PC-9 (cell line): Measurements from ENCODE around the gene ZFR. TPM values are rescaled to one million over a fixed set of nuclear protein-coding genes. Genes with fewer than 3 reads are reported as not detected.

Experiments
- BruUV-seq: library from RNA; stranded (reverse); fragments of 400-500 nt; replicated peaks from 2 replicates; lab custom pipeline; 2021; lab: Mats Ljungman, UMichigan
- CTCF ChIA-PET: fragments of 300-600 bp; sonication (Branson Sonifier 250); formaldehyde crosslinking; loops from one replicate; lab custom pipeline; 2022; ENCODE audit warnings: antibody characterized with exemption; lab: Charles Lee
- POLR2A ChIA-PET: fragments of 300-600 bp; sonication (Branson Sonifier 250); formaldehyde crosslinking; loops from one replicate; lab custom pipeline; 2022; ENCODE audit warnings: antibody characterized with exemption; ENCODE audit not compliant: unreplicated experiment; lab: Charles Lee
- DNase-seq, 2 experiments: peaks; one replicate each; pipeline versions ENCODE4 v3.0.0 to v3.0.0-alpha.2; 2015 to 2022; ENCODE audit warnings: mixed read lengths in 1 of 2
- H2AFZ ChIP-seq: fragments of 200-600 bp; sonication (generic); 2 replicates; pipeline ENCODE4 v1.8.1; 2017; ENCODE audit warnings: antibody characterized with exemption
- H3F3A ChIP-seq: fragments of 200-600 bp; sonication (generic); 2 replicates; pipeline ENCODE4 v1.8.1; 2017; ENCODE audit warnings: antibody characterized with exemption, mild to moderate bottlenecking, low read depth; ENCODE audit not compliant: insufficient read depth
- H3K27ac ChIP-seq: fragments of 200-600 bp; sonication (generic); 2 replicates; pipeline ENCODE4 v1.6.1; 2016; ENCODE audit warnings: mixed run types
- H3K27me3 ChIP-seq: fragments of 200-600 bp; sonication (generic); 2 replicates; pipeline ENCODE4 v1.6.1; 2016; ENCODE audit warnings: low read depth, mixed run types; ENCODE audit not compliant: insufficient read depth
- H3K36me3 ChIP-seq: fragments of 200-600 bp; sonication (generic); 2 replicates; pipeline ENCODE4 v1.6.1; 2016; ENCODE audit warnings: low read depth, mixed run types
- H3K4me1 ChIP-seq: fragments of 200-600 bp; sonication (generic); replicated peaks from 2 replicates; pipeline ENCODE4 v1.6.1; 2016; ENCODE audit warnings: mixed run types; ENCODE audit not compliant: insufficient read depth
- H3K4me2 ChIP-seq: fragments of 200-600 bp; sonication (generic); 2 replicates; pipeline ENCODE4 v1.6.1; 2017; ENCODE audit warnings: mixed run types
- H3K4me3 ChIP-seq: fragments of 200-600 bp; sonication (generic); 2 replicates; pipeline ENCODE4 v1.6.1; 2016; ENCODE audit warnings: mixed run types
- H3K79me2 ChIP-seq: fragments of 200-600 bp; sonication (generic); 2 replicates; pipeline ENCODE4 v1.6.1; 2017; ENCODE audit warnings: low read depth, mixed run types
- H3K9me2 ChIP-seq: fragments of 200-600 bp; sonication (generic); 2 replicates; pipeline ENCODE4 v1.8.1; 2017; ENCODE audit warnings: mild to moderate bottlenecking; ENCODE audit not compliant: insufficient read depth
- H3K9me3 ChIP-seq: fragments of 200-600 bp; sonication (generic); 2 replicates; pipeline ENCODE4 v1.8.1; 2016; ENCODE audit warnings: low read depth; ENCODE audit not compliant: insufficient read depth
- H4K20me1 ChIP-seq: fragments of 200-600 bp; sonication (generic); 2 replicates; pipeline ENCODE4 v1.8.1; 2017; ENCODE audit not compliant: insufficient read depth
- EZH2 ChIP-seq: fragments of 200-600 bp; sonication (generic); IDR thresholded peaks from 2 replicates; pipeline ENCODE4 v1.8.0; 2017; ENCODE audit warnings: antibody characterized with exemption, low read depth
- intact Hi-C: fragments of 100-400 bp; cut with micrococcal nuclease; formaldehyde crosslinking; loops from one replicate; pipeline ENCODE4 v1.10.0; 2022; ENCODE audit not compliant: unreplicated experiment
- total RNA-seq: library from RNA; stranded (reverse); gene quantifications from 2 replicates; pipeline ENCODE4 v1.2.3, GENCODE V29; 2021
- TF ChIP-seq, protein P1 (sequence below): fragments of 200-600 bp; sonication (generic); conservative IDR thresholded peaks from 2 replicates; pipeline ENCODE4 v1.6.1; 2017; ENCODE audit warnings: mixed run types, antibody characterized with exemption, mild to moderate bottlenecking, moderate library complexity

Gene ZFR
- total RNA-seq, 1 experiment from 2014 or later: 69.2 TPM

DNA sequence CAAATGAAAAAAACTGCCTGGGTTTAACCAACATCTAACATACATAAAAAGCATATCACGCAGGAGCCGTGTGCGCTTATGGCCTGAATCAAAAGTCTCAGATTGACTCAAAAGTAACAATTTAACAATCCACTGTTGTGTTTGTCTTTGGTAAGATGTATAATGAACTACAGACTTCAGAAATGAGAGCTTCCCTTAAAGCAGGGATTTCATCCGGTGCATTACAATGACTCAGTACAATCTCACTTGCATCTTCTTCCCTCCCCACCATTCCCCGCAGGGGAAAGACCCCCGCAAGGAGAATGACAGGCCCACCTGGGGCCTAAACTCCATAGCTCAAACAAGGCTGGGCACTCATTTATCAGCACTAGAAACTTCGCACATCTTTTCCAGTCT lies 1.4 kb downstream of the ZFR start:
- Histone ChIP-seq H3K79me2 (peaks cover 61% of the 10 kb centered on the region), H3K27me3 (no peaks in the 10 kb centered on the region), H2AFZ (peak overlapping the region; percentile 77; the same call in 1 of the 2 replicates), H3K27ac (peak overlapping the region; percentile 61), H3F3A (peaks cover 16% of the 10 kb centered on the region; the same call in 1 of the 2 replicates), H3K4me1 (peaks cover 54% of the 10 kb centered on the region), H3K9me2 (no peaks in the 10 kb centered on the region), H3K36me3 (peaks cover 26% of the 10 kb centered on the region), H3K9me3 (no peaks in the 10 kb centered on the region), H3K4me3 (peak overlapping the region; percentile 83), H3K4me2 (peak overlapping the region; percentile 94), H4K20me1 (peaks cover 48% of the 10 kb centered on the region)
- TF ChIP-seq, protein P1, sequence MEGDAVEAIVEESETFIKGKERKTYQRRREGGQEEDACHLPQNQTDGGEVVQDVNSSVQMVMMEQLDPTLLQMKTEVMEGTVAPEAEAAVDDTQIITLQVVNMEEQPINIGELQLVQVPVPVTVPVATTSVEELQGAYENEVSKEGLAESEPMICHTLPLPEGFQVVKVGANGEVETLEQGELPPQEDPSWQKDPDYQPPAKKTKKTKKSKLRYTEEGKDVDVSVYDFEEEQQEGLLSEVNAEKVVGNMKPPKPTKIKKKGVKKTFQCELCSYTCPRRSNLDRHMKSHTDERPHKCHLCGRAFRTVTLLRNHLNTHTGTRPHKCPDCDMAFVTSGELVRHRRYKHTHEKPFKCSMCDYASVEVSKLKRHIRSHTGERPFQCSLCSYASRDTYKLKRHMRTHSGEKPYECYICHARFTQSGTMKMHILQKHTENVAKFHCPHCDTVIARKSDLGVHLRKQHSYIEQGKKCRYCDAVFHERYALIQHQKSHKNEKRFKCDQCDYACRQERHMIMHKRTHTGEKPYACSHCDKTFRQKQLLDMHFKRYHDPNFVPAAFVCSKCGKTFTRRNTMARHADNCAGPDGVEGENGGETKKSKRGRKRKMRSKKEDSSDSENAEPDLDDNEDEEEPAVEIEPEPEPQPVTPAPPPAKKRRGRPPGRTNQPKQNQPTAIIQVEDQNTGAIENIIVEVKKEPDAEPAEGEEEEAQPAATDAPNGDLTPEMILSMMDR: no peak
- no peak for TF ChIP-seq EZH2
- BruUV-seq: TSS peak; percentile 43
- DNase-seq: peak in 1 of 2 experiments; percentile 43
- intact Hi-C loops: loop anchor here (5.0 to 10.0 kb wide), 2 partner anchors 266 to 342 kb away; no protein-coding TSS in a partner anchor
- ChIA-PET POLR2A (no interaction called here), CTCF (interaction anchor here (0.6 to 0.7 kb wide), 2 partner anchors 37 to 147 kb away, joined by 3 to 4 read pairs; no protein-coding TSS in a partner anchor)

DNA sequence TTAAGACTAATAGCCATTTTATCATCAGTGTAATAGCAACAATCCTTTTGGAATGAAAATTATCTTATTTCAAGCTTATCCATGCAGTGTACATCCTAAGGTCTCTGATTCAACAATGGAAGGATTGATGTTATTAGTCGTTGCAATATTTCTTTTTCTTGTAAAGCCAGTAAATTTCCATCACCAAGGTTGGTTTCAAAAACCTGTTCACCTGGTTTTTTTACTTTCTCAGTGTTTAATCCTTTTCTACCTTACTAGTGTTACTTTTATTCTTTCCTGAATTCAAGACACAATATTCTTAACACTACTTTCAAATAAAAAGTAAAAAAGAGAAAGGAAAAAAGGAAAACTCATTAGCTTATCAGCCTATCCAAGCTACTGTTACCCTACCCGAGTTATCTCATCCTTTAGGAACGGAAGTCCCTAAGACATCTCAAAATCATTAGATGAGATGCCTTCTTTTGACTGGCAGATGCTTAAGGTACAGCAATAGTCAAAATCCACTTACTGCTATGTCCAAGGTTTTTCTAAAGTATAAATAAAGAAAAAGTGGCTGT lies 5.4 kb downstream of the ZFR start:
- Histone ChIP-seq H3K79me2 (peaks cover 98% of the 10 kb centered on the region), H3K4me2 (peak overlapping the region; percentile 58), H3F3A (peaks cover 16% of the 10 kb centered on the region; the same call in 1 of the 2 replicates), H3K4me3 (peak overlapping the region; percentile 4; the same call in 1 of the 2 replicates), H3K4me1 (peaks cover 64% of the 10 kb centered on the region), H3K27ac (peak overlapping the region; percentile 30), H3K9me2 (no peaks in the 10 kb centered on the region; the same call in 1 of the 2 replicates), H3K27me3 (no peaks in the 10 kb centered on the region), H3K9me3 (no peaks in the 10 kb centered on the region), H4K20me1 (peaks cover 87% of the 10 kb centered on the region), H3K36me3 (peaks cover 56% of the 10 kb centered on the region), H2AFZ (no peak overlapping the region)
- POLR2A ChIA-PET: no interaction called here
- peak in 1 of 2 experiments; percentile 67 for DNase-seq
- TF ChIP-seq EZH2: no peak
- TF ChIP-seq, protein P1: no peak
- CTCF ChIA-PET: interaction anchor here (0.6 kb wide), 1 partner anchor 50 kb away, joined by 3 read pairs; no protein-coding TSS in a partner anchor
- intact Hi-C loops: no loop called here
- no TSS peak for BruUV-seq

DNA sequence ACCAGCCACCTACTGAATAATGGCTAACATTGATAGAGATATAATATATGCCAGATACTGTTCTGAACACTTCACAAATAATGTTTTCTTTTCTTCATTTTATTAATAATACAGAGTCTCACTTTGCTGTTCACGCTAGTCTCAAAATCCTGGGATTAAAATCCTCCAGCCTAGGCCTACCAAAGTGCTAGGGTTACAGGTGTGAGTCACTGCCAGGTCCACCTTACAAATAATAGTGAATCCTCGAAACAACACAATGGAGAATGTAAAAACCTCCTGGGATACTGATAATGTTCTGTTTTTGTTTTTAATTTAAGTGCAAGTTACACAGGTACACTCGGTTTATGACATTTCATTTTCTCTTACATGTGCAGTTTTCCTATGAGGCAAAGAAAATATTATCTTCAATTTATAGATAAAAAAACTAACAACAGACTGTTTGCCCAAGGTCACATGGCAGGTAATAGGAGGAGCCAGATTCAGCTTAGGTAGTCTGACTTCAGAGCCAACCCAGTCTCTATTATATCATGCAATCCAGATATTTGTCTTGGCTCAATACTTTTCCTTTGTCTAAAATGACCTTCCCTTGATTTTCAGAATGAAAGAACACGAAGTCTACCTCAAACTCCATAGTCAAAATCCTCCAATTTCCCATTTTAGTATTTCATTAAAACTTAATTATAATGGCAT lies 7.8 kb downstream of the ZFR start:
- H3K9me2 ChIP-seq: no peaks in the 10 kb centered on the region; the same call in 1 of the 2 replicates
- no peak for TF ChIP-seq EZH2
- TF ChIP-seq, protein P1: no peak
- H3K27ac ChIP-seq: 0 out of 2 replicates have a peak overlapping the region, but pooled peaks have one; percentile 7
- no peak overlapping the region for H2AFZ ChIP-seq
- no peaks in the 10 kb centered on the region for H3K27me3 ChIP-seq
- H4K20me1 ChIP-seq: peaks cover 96% of the 10 kb centered on the region
- no peak for DNase-seq
- peaks cover 100% of the 10 kb centered on the region for H3K79me2 ChIP-seq
- intact Hi-C loops: no loop called here
- ChIA-PET CTCF (no interaction called here), POLR2A (no interaction called here)
- H3K36me3 ChIP-seq: peaks cover 51% of the 10 kb centered on the region
- peaks cover 10% of the 10 kb centered on the region; the same call in 1 of the 2 replicates for H3F3A ChIP-seq
- H3K4me2 ChIP-seq: no peak overlapping the region
- no peaks in the 10 kb centered on the region for H3K9me3 ChIP-seq
- BruUV-seq: no TSS peak
- H3K4me3 ChIP-seq: no peak overlapping the region
- peaks cover 47% of the 10 kb centered on the region for H3K4me1 ChIP-seq
